Stimulated activated CD4-positive, alpha-beta T cell treated with anti-CD3 and anti-CD28 coated beads, Interleukin-2, amount 100 ng/mL, for 48 hours (primary cell): ENCODE measurements around the gene IL21R.
"Not testable (repeated sequence)": the region's sequence is repeated elsewhere in the genome, so short reads cannot be mapped to it uniquely, and the experiment has no call there.

Source experiments
- DNase-seq, 2 donors: peaks; one replicate each; pipeline ENCODE4 v3.0.0-alpha.2; 2020

IL21R gene

DNA sequence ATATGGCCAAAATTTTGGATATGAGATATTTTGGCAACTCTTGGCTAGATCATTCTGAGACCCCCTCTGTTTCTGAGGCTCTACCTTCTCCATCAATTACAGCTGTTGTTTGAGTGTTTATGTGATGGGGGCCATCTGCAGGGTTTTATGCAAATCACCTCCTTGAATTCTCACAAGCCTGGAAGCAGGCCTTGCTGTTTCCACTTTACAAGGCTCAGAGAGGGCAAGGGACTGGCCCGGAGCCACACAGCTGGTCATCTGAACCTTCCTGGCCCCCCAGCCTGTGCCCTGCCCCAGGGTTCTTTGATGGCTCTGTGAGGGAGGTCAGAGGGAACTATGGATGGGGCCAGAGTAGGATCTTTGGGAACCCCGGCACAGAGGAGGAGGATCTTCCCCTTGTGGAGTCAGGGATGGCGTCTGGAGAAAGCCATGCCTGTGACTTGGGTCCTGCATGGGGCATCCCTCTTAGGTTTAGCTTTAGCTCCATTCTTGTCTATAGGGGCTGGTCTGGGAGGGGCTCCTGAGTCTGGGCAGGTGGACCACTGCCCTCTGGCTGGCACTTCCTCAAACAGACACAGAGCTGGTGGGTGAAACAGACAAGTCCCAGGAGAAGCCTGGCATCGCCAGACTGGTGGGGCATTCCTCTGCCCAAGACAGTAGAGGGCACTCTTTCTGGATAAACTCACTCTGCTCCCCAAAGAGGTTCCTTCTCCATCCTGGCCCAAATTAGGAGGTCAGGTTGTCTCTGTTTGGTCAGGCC, 26.2 kb downstream of the IL21R start:
- DNase-seq: no peak

DNA sequence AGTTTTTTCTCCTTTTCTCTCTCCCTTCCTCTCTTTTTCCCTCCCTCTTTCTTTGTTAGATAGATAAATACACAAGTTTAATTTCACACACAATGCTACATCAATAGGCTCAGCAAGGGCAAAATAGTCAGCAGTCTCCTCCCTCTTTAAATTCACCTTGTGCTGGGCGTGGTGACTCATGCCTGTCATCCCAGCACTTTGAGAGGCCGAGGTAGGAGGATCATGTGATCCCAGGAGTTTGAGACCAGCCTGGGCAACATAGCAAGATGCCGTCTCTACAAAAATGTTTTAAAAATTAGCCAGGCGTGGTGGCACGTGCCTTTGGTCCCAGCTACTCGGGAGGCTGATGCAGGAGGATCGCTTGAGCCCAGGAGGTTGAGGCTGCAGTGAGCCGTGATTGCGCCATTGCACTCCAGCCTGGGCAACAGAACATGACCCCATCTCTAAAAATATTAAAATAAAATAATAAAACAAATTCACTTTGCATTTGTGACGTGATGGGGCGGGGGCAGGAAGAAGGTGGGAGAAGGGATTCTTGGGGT, 27.4 kb downstream of the IL21R start:
- no peak for DNase-seq

DNA sequence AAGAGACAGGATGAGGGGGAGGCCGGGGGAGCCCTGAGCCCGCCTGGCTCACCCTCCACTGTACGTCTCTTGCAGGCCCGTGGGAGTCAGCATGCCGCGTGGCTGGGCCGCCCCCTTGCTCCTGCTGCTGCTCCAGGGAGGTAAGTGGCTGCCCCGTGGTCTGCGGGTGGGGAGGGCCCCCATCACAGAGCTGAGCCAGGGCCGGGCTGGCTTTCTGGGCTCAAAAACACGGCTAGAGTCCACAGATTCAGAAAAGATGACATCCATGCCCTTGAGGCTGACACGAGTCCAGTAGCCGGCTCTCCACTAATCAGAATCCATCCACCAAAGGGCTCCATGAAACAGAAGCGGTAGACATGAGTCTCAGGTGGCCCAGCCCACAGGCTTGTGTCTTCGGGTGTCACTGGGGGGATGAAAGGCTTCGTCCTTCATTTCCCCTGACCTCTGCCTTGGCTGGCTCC, 28.0 kb downstream of the IL21R start:
- DNase-seq: no peak

DNA sequence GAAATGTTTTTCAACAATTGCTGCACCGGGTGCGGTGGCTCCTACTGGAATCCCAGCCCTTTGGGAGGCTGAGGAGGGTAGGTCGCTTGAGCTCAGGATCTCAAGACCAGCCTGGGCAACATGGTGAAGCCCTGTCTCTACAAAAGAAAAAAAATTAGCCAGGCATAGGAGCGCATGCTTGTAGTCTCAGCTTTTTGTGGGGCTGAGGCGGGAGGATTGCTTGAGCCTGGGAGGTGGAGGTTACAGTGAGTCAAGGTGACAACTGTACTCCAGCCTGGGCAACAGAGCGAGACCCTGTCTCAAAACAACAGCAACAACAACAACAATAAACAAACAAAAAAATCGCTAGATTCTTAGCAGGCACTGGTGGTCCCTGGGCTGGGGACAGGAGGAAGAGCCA, 28.5 kb downstream of the IL21R start:
- DNase-seq: no peak

DNA sequence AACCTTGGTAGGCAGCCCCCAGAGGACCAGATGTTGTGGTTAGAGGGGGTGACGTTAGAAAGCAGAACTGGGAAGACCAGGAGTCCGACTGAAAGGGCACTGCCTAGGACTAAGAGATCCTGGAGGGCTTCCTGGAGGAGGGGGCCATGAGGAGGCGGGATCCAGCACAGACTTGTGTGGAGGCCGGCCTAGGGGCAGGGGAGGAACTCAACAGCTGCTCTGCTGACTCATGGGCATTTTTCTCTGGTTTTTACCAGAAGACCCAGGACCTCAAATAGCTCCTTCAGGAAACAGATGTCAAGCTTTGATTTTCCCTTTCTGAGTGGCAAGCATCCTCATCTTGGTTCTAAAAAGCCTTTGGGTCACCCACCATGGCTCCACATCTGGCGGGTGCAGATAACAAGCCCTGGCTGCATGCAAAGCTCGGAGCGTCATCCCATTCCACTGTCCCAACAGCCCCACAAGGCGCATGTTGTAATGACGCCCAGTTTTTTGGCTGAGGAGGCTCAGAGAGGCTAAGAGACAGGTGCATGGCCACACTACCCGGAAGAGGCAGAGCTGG, 29.0 kb downstream of the IL21R start:
- no peak for DNase-seq

DNA sequence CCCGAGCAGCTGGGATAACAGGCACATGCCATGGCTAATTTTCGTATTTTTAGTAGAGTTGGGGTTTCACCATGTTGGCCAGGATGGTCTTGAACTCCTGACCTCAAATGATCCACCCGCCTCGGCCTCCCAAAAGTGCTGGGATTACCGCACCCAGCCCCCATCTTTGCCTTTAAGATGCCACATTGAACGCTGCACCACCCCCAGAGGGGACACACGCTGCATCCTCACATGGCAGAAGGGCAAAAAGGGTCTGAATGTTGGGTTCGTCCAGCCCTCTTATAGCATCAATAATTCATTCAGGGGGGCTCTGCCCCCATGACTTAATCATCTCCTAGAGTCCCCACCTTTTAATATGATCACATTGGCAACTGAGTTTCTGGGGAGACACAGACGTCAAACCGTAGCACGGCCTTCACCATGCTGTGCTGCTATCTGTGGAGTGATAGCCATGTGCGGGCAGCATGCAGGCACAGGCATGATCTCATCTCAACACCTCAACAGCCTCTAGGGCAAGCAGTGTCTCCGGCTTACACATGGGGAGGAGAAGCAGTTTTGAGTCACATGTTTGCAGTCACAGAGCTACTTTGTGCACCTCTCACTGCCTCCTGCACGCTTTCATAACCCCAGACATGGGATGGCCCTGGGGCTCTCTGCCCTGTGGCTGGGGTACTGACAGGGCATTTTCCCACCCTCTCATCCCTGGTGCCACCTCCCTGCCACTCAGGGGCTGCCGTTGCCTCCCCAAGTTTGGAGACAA, 30.0 kb downstream of the IL21R start:
- no peak for DNase-seq

DNA sequence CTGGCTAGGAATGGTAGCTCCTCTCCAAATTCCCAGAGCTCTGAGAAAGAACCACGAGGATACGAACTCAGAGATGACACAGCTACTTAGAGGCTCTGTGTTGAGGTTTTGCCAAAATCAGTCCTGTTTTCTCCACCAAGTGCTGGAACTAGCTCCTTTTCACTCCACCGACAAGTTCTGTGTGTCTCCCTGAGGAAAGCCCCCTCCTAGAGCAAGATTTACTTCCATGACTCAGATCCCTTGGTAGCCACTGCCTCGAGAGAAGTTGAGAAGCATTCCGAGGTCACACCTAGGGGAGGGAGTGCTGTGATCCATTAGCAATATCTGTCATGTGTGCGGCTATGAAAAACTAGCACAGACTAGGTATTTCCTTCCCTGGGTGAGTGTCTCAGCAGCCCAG, 30.6 kb downstream of the IL21R start:
- no peak for DNase-seq

DNA sequence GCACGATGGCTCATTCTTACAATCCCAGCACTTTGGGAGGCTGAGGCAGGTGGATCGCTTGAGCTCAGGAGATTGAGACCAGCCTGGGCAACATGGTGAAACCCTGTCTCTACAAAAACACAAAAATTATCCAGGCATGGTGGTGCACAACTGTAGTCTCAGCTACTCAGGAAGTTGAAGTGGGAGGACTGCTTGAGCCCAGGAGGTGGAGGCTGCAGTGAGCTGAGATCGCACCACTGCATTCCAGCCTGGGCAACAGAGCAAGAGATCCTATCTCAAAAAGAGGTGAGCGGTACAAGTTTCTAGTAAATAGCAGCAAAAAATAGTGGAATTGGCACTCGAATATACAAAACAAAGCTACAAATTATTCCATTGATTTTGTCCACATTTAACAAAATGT, 31.2 kb downstream of the IL21R start:
- not testable (repeated sequence) for DNase-seq

DNA sequence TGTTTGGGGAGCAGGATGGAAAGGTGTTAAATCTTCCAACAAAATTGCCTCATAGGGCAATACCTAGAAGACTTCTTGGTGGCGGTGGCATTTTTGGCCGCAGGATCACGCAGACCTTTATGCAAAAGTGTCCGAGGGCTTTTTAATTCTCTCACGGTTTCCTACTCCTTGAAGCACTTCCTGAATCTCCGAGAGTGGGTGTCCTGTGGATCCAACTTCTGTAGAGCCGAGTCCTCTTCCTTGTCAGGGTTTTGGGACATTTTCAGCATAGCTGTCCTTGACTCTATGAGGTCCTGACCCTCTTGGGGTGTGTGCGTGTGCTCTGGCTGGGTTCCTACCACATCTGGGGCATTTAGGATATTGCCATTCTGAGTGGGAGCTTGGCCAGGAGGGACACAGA, 31.7 kb downstream of the IL21R start:
- DNase-seq: no peak

DNA sequence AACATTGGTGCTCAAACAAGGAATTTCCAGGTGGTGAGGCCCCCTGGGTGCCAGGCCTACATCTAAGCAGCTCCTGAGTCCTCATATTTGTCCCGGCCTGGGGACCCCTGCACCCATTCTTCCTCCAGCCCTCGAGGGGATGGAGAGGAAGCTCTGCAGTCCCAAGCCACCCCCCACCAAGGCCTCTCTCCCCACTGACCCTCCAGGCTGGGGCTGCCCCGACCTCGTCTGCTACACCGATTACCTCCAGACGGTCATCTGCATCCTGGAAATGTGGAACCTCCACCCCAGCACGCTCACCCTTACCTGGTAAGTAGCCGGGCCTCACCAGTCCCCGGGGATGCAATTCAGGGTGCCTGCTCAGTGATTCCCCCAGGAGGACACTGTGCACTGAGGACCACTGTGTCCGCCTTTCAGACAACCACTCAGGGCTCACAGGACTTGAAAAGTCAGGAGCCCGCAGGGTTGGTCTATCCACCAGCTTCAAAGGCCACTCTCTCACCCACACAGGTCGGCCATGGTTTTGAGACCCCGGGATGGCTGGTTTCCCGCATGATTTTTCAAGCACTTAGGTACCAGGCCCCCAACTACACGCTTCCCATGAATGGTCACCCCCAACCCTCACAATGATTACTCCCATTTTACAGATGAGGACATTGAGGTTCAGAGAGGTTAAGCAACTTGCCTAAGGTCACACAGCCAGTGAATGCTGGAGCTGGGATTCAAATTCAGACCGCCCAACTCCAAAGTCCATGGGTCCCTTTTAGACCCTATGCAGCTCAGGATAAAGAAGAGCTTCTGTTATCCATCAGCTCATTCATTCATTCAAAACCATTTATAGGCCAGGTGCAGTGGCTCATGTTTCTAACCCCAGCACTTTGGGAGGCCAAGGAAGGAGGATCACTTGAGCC, 32.4 kb downstream of the IL21R start:
- no peak for DNase-seq

DNA sequence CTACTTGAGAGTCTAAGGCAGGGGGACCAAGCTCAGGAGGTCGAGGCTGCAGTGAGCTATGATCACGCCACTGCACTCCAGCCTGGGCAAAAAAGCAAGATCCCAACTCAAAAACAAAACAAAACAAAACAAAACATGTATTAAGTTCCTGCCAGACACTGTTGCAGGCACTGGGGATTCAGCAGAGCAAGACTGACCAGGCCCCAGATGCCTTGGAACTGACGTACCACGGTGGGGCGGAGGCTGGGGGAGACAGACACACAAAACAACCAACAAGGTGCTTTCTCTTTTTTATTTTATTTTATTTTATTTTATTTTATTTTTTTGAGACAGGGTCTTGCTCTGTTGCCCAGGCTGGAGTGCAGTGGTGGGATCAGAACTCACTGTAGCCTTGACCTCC, 33.2 kb downstream of the IL21R start:
- DNase-seq: not testable (repeated sequence)

DNA sequence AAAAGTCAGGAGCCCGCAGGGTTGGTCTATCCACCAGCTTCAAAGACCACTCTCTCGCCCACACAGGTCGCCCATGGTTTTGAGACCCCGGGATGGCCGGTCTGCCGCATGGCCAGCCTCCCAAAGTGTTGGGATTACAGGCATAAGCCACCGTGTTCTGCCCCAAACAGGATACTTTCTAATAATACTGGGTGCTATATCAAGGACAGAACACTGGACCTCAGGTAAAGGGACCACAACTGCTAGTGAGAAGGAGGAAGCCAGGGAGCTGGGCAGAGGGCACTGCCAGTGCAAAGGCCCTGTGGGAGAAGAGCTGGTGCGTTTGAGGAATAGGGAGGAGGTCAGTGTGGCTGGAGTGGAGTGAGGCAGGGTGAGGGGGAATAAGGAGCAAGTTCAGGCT, 34.1 kb downstream of the IL21R start:
- no peak for DNase-seq

DNA sequence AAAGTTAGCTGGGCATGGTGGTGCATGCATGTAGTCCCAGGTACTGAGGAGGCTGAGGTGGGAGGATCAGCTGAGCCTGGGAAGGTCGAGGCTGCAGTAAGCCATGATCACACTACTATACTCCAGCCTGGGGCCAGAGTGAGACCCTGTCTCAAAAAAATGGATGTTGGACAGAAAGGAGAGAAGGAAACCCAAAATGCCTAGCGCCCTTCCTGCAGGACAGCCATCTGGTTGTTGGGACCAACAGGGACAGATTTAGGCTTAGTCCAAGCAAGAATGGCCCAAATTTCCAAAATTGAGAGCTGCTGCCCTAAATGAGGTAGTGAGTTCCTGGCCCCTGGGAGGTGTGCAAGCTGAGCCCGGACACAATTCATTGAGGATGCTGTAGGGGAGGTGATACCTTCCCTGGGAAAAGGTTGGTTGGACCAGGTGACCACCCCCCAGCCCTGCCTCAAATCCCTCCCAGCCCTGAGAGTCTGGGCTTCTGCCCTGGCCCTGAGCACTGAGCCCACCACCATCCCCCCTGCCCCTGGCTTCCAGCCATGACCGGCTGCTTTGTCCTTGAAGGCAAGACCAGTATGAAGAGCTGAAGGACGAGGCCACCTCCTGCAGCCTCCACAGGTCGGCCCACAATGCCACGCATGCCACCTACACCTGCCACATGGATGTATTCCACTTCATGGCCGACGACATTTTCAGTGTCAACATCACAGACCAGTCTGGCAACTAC, 35.1 kb downstream of the IL21R start:
- DNase-seq: no peak

DNA sequence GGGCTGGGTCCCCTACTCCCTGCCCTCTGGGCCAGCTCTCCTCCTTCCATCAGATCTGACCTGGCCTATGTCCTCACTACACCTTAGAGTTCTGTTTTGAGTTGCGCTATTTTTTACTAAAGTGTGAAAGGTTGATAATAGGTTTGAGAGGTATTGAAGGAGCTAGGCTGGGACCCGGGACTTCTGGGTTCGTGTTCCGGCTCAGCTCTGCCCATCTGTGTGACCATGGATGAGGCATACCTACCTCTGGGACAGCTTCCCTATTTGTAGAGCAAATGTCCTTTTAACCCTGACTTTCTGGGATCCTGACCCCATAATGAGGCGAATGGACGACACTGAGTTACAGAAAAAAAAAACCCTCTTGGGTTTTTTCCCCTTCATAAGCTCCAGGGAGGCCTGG, 36.0 kb downstream of the IL21R start:
- DNase-seq: no peak

DNA sequence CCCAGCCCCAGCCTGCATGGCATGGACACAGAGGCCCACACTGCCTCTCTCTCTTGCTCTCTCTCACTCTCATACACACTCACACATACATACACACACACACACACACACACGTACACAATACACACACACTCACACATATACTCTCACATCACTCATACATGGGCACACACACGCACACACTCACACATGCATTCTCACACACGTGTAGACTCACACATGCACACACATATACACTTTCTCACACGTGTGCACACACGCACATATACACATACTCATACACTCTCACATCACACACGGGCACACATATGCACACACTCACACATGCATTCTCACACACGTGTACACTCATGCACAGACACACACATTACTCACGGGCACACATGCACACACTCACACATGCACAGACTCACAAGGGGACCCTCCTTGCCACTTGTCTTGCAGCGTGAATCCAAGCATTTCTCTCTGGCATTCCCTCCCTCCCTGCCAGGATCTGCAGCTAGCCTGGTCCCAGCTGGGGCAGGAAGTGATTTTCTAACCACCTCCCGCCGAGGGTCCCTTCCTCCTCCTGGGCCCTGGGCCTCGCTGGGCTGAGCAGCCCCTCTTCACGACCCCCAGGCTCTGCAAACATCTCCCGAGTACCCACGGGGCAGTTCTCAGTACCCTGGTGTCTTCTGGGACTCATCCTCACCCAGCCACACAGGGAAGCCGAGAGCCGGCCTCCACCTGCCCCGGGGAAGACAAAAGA, 37.5 kb downstream of the IL21R start:
- no peak for DNase-seq

DNA sequence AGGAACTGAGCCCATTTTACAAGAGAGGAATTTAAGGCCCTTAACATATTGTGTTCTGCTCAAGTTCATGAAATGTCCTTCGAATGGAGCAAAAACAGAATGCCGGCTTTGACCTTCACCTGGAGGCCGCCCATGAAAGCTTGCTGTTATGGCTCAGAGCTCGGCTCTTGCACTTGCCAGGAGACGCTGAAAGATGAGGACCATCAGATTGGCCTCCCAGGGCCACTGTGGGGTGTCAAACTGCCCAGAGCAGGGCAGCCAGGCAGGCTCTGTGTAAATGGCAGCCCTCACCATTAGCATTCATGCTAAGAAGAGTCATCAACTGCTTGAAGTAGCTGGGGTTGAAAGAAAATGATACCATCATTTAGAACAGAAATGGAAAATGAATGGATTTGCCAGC, 39.3 kb downstream of the IL21R start:
- no peak for DNase-seq

DNA sequence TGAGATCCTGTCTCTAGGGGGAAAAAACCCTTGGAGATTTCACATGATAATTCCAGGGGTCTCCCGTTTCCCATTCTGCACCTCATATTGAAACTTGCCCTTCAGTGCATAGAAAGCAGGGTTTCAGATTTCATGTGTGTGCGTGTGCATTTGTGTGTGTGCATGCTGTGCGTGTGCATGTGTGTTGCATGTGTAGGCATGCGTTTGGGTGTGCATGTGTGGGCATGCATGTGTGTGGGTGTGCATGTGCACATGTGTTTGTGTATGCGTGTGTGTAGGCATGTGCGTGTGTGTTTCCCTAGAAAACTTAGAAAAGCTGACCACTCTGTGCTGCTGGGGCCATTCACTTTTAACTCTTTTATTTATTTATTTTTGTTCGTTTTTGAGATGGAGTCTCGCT, 40.0 kb downstream of the IL21R start:
- no peak for DNase-seq

DNA sequence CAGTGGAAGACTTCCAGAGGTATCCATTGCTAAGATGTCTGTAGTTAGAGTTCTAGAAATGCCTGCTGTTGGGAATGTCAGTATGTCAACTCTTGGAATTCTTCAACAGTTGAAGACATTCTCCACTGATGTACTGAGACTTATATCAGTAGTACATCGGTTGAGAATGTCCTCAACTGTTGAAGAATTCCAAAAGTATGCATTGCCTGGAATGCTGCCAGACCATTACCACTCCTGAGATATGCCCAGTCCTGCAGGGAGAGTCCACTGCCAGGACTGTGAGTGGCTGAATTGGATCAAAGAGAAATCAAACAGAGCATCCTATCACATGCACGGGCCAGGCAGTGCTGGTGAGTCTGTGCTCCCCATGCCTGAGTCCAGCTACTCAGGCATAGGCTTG, 42.0 kb downstream of the IL21R start:
- no peak for DNase-seq

DNA sequence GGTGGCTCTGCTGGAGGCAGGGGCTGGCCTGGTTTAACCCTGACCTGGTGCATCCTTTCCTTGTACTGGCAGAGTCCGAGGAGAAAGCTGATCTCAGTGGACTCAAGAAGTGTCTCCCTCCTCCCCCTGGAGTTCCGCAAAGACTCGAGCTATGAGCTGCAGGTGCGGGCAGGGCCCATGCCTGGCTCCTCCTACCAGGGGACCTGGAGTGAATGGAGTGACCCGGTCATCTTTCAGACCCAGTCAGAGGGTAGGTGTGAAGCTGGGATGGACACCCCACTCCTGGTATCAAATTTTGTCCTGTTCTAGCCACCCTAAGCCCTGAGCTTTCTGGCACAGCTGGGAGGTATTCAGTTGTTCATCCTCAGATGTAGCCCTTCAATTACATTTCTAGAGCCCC, 42.5 kb downstream of the IL21R start:
- DNase-seq: no peak

DNA sequence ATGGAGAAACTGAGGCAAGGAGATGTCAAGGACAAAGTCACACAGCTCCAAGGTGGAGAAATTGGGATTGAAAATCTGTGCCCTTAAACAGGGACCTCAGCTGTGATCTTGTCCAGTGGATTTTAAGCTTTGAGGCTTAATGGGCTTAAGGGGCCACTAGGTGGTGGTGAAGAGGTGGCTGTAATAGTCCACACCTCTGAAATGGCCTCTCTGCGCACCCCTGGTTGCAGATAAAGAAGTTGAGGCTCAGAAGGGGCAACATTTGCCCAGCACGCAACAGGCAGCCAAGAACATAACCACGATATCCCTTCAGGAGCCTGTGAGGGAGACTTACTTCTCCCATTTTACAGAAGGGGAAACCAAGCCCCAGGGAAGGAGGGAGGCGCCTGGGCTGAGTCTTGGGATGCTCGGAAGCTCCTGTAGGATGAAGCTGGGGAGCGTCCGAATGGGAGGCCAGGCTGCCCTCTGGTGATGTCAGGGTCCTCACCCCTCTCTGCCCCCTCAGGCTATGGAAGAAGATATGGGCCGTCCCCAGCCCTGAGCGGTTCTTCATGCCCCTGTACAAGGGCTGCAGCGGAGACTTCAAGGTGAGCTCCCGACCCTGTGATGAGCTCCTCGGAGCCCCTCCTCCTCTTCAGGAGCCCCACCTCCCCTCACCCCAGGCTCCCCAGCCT, 43.7 kb downstream of the IL21R start:
- DNase-seq: no peak

DNA sequence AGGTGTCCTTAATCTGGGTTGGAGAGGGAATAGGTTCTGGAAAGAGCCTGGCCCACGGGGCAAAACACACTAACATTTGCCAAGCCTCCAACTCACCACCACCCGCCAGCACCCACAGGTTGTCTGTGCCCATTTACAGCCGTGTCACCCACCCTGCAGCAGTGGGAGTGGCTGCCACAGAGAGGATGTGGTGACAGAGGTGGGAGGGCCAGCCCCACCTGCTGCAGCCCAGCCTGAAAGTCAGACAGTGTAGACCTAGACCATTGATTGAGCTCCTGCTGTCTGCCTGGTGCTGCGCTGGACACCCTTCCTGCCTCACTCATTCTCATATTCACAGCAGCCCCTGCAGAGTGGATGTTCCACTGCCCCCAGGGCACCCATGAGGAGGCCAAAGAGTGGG, 44.7 kb downstream of the IL21R start:
- no peak for DNase-seq
